ENCODE data around the gene CREB3L2. TPM values are rescaled to one million over a fixed set of nuclear protein-coding genes. Genes with fewer than 3 reads are reported as not detected.

CREB3L2 gene
- total RNA-seq, 4 donors from 2014 or later: 43.5 to 73.0 (median 51.2) TPM

GRCh38 chr7:137846827-137847567 lies 154.9 kb downstream of the CREB3L2 start, which contains the start of gene DGKI:
DGKI (minus strand) TSS chr7:137846974.
- no peak for TF ChIP-seq EP300 (IDR thresholded peaks at IDR 0.05)
- no peak for TF ChIP-seq CTCF (IDR thresholded peaks at IDR 0.05)
- TF ChIP-seq POLR2A (IDR thresholded peaks at IDR 0.05): no peak
- WGBS, 2 donors: 1 to 2% methylated on average over 28 to 34 of the region's 66 CpGs

GRCh38 chr7:137846549-137846826 lies 155.4 kb downstream of the CREB3L2 start:
- H3K36me3 ChIP-seq: peaks cover 0 to 1% (median 0%) of the 10 kb centered on the region in 3 donors
- peaks cover 0 to 41% of the 10 kb centered on the region in 2 donors for H3K27me3 ChIP-seq
- WGBS, 2 donors: 0 to 2% methylated on average over 29 to 31 of the region's 47 CpGs
- peaks cover 0 to 16% (median 11%) of the 10 kb centered on the region in 4 donors for H3K4me1 ChIP-seq
- H3K9me3 ChIP-seq: no peaks in the 10 kb centered on the region
- peak overlapping the region in 2 of 4 donors; percentile 26 to 43 for H3K4me3 ChIP-seq
- H3K27ac ChIP-seq: no peak overlapping the region
- no peak for TF ChIP-seq POLR2A (IDR thresholded peaks at IDR 0.05)
- TF ChIP-seq EP300 (IDR thresholded peaks at IDR 0.05): no peak
- no peak for TF ChIP-seq CTCF (IDR thresholded peaks at IDR 0.05)
- no peak for DNase-seq (ENCODE audit: low spot score in 2 of 2)

More at GRCh38 chr7:137846827-137847567, 154.9 kb downstream of the CREB3L2 start, which contains the start of gene DGKI:
- Histone ChIP-seq H3K27ac (no peak within 1 kb of the TSS), H3K4me1 (peaks cover 0 to 16% (median 11%) of the 10 kb centered on the region in 4 donors), H3K9me3 (no peaks in the 10 kb centered on the region), H3K27me3 (peaks cover 0 to 41% of the 10 kb centered on the region in 2 donors), H3K4me3 (peak within 1 kb of the TSS; percentile 5 to 43 (median 27)), H3K36me3 (peaks cover 0 to 6% (median 0%) of the 10 kb centered on the region in 3 donors)
- DNase-seq (ENCODE audit: low spot score in 2 of 2): no peak

GRCh38 chr7:137844677-137845425 lies 157.0 kb downstream of the CREB3L2 start:
- Histone ChIP-seq H3K9me3 (no peaks in the 10 kb centered on the region), H3K27me3 (peaks cover 0 to 41% of the 10 kb centered on the region in 2 donors), H3K36me3 (no peaks in the 10 kb centered on the region), H3K4me1 (peaks cover 0 to 16% (median 11%) of the 10 kb centered on the region in 4 donors), H3K4me3 (no peak overlapping the region), H3K27ac (no peak overlapping the region)
- WGBS, 2 donors: 87 to 88% methylated on average over 8 of the region's 8 CpGs
- TF ChIP-seq POLR2A (IDR thresholded peaks at IDR 0.05) (no peak), CTCF (IDR thresholded peaks at IDR 0.05) (no peak), EP300 (IDR thresholded peaks at IDR 0.05) (no peak)
- no peak for DNase-seq (ENCODE audit: low spot score in 2 of 2)

- H3K4me1 ChIP-seq: no peaks in the 10 kb centered on the region
- 72 to 73% methylated on average over 6 of the region's 6 CpGs for WGBS, 2 donors
- no peak for DNase-seq (ENCODE audit: low spot score in 2 of 2)
- TF ChIP-seq EP300 (IDR thresholded peaks at IDR 0.05): no peak
- TF ChIP-seq CTCF (IDR thresholded peaks at IDR 0.05): no peak
- no peak for TF ChIP-seq POLR2A (IDR thresholded peaks at IDR 0.05)
- H3K27me3 ChIP-seq: peaks cover 0 to 15% of the 10 kb centered on the region in 2 donors
- no peaks in the 10 kb centered on the region for H3K9me3 ChIP-seq
- H3K36me3 ChIP-seq: no peaks in the 10 kb centered on the region
- H3K4me3 ChIP-seq: no peak overlapping the region
- H3K27ac ChIP-seq: no peak overlapping the region
These were observed 161.7 kb downstream of the CREB3L2 start for GRCh38 chr7:137839903-137840779.
